Endothelial cell of umbilical vein (primary cell): Measurements from ENCODE around the gene AGPAT2. TPM values are rescaled to one million over a fixed set of nuclear protein-coding genes. Genes with fewer than 3 reads are reported as not detected.
A peak's percentile ranks its signal among the peaks of the same experiment; 100 is the strongest.

Experiments used
- BruUV-seq: library from RNA; stranded (reverse); fragments of 400-500 nt; replicated peaks from 2 replicates; lab custom pipeline; 2021; lab: Mats Ljungman, UMichigan
- CTCF ChIA-PET: fragments of 300-600, 350-600 bp; sonication (Branson Sonifier 250); formaldehyde crosslinking; loops from one replicate; lab custom pipeline; 2021; ENCODE audit warnings: antibody characterized with exemption, inconsistent platforms; lab: Charles Lee
- POLR2A ChIA-PET: fragments of 300-600, 350-600 bp; sonication (Branson Sonifier 250); formaldehyde crosslinking; loops from one replicate; lab custom pipeline; 2021; ENCODE audit warnings: antibody characterized with exemption, inconsistent platforms; lab: Charles Lee
- DNase-seq: peaks from one replicate; pipeline ENCODE4 v3.0.0-alpha.2; 2011; ENCODE audit warnings: low read depth, low spot score
- FAIRE-seq: peaks from 2 replicates; lab custom pipeline; 2011; peaks lifted over from hg19 to GRCh38; lab: Jason Lieb, UNC
- H2AFZ ChIP-seq: 2 replicates; pipeline ENCODE4 v1.6.0; 2012; ENCODE audit warnings: low read depth, low read length, control low read depth, inconsistent platforms
- H3K27ac ChIP-seq: 2 replicates; pipeline ENCODE4 v1.5.1; 2011; ENCODE audit warnings: low read depth, mild to moderate bottlenecking, control low read depth, low read length, moderate library complexity; ENCODE audit not compliant: insufficient read depth
- H3K27me3 ChIP-seq, 2 experiments: 2 replicates each; pipeline versions ENCODE4 v1.6.0 to v1.6.1; 2011; ENCODE audit warnings: low read length in 2 of 2, mixed read lengths in 1 of 2; ENCODE audit not compliant: control insufficient read depth in 2 of 2, insufficient read depth in 2 of 2
- H3K36me3 ChIP-seq, 2 experiments: 2 replicates in 1 of 2; 3 replicates in 1 of 2; pipeline ENCODE4 v1.5.1; 2011; ENCODE audit warnings: low read length in 2 of 2, mild to moderate bottlenecking in 1 of 2, moderate library complexity in 1 of 2; ENCODE audit not compliant: control insufficient read depth in 2 of 2, insufficient read depth in 2 of 2; ENCODE audit errors: extremely low read depth in 1 of 2
- H3K4me1 ChIP-seq: 3 replicates; pipeline ENCODE4 v1.5.1; 2011; ENCODE audit warnings: mild to moderate bottlenecking, low read length; ENCODE audit not compliant: control insufficient read depth, insufficient read depth; ENCODE audit errors: extremely low read depth
- H3K4me2 ChIP-seq: 2 replicates; pipeline ENCODE4 v1.6.1; 2011; ENCODE audit warnings: low read length, control low read depth, mixed read lengths; ENCODE audit not compliant: insufficient read depth
- H3K4me3 ChIP-seq, 3 experiments: fragments of 200-600 bp in 1 of 3; sonication (generic), shearing (Covaris generic) in 1 of 3; replicated peaks in 1 of 3; 2 replicates each; pipeline ENCODE4 v1.5.1; 2011 to 2016; ENCODE audit warnings: control low read depth in 3 of 3, low read length in 3 of 3, mild to moderate bottlenecking in 2 of 3, inconsistent platforms in 1 of 3, low read depth in 1 of 3, moderate library complexity in 1 of 3; ENCODE audit not compliant: insufficient read depth in 1 of 3
- H3K79me2 ChIP-seq: 2 replicates; pipeline ENCODE4 v1.6.0; 2012; ENCODE audit warnings: low read length, inconsistent platforms; ENCODE audit not compliant: control insufficient read depth, insufficient read depth
- H3K9ac ChIP-seq: replicated peaks from 2 replicates; pipeline ENCODE3; 2011; ENCODE audit warnings: low read length, control low read depth; ENCODE audit not compliant: insufficient read depth; ENCODE audit errors: extremely low read depth
- H3K9me1 ChIP-seq: replicated peaks from 3 replicates; pipeline ENCODE4 v1.6.0; 2011; ENCODE audit warnings: mild to moderate bottlenecking, low read length; ENCODE audit not compliant: control insufficient read depth, insufficient read depth; ENCODE audit errors: extremely low read depth
- H3K9me3 ChIP-seq: replicated peaks from 2 replicates; pipeline ENCODE4 v1.5.1; 2012; ENCODE audit warnings: low read length, inconsistent platforms; ENCODE audit not compliant: control insufficient read depth, insufficient read depth
- H4K20me1 ChIP-seq: replicated peaks from 2 replicates; pipeline ENCODE3; 2011; ENCODE audit warnings: mild to moderate bottlenecking, low read length; ENCODE audit not compliant: control insufficient read depth, insufficient read depth; ENCODE audit errors: extremely low read depth
- EZH2 ChIP-seq: IDR thresholded peaks from 2 replicates; pipeline ENCODE4 v1.6.1; 2012; ENCODE audit warnings: borderline replicate concordance, low read depth, mild to moderate bottlenecking, moderate library complexity, low read length, inconsistent platforms; ENCODE audit not compliant: severe bottlenecking
- MYC ChIP-seq: IDR thresholded peaks from one replicate; pipeline ENCODE4 v1.6.1; 2011; ENCODE audit warnings: mild to moderate bottlenecking, low read depth, low read length
- POLR2A ChIP-seq: IDR thresholded peaks from 2 replicates; pipeline ENCODE4 v1.6.1; 2012; ENCODE audit warnings: low read depth, mild to moderate bottlenecking, control low read depth, low read length
- POLR2AphosphoS5 ChIP-seq: IDR thresholded peaks from 2 replicates; pipeline ENCODE4 v1.6.1; 2012; ENCODE audit warnings: low read depth, mild to moderate bottlenecking, control low read depth, low read length, moderate library complexity; ENCODE audit not compliant: insufficient read depth
- dilution Hi-C: fragments of 300-500 bp; cut with MboI; formaldehyde crosslinking; loops from one replicate; pipeline ENCODE4 v1.15.0; 2019; ENCODE audit warnings: low sequenced_read_pairs; ENCODE audit not compliant: extremely low pct_ligation_motif_present
- intact Hi-C: fragments of 100-400 bp; cut with micrococcal nuclease; formaldehyde crosslinking; loops from one replicate; pipeline ENCODE4 v1.10.0; 2022
- polyA plus RNA-seq, 4 experiments: library from polyadenylated mRNA; depleted of rRNA in 3 of 4; stranded (reverse) in 3 of 4; unstranded in 1 of 4; fragments of >200 nt; gene quantifications; 2 replicates each; pipeline versions ENCODE4 v1.2.1 to v1.2.3, GENCODE V29; 2011 to 2012; ENCODE audit warnings: missing spikeins in 1 of 4
- total RNA-seq: library from RNA; stranded (reverse); gene quantifications from 2 replicates; pipeline ENCODE4 v1.2.3, GENCODE V29; 2021
- TF ChIP-seq, protein P1 (sequence below): IDR thresholded peaks from 2 replicates; pipeline ENCODE4 v1.6.1; 2011; ENCODE audit not compliant: insufficient read depth, insufficient read length

The AGPAT2 gene
- total and polyA plus RNA-seq, 2 donors (not counting 3 experiments of a cell fraction or from before 2014, with no cell fraction given) = 45.5 to 55.3 TPM

DNA sequence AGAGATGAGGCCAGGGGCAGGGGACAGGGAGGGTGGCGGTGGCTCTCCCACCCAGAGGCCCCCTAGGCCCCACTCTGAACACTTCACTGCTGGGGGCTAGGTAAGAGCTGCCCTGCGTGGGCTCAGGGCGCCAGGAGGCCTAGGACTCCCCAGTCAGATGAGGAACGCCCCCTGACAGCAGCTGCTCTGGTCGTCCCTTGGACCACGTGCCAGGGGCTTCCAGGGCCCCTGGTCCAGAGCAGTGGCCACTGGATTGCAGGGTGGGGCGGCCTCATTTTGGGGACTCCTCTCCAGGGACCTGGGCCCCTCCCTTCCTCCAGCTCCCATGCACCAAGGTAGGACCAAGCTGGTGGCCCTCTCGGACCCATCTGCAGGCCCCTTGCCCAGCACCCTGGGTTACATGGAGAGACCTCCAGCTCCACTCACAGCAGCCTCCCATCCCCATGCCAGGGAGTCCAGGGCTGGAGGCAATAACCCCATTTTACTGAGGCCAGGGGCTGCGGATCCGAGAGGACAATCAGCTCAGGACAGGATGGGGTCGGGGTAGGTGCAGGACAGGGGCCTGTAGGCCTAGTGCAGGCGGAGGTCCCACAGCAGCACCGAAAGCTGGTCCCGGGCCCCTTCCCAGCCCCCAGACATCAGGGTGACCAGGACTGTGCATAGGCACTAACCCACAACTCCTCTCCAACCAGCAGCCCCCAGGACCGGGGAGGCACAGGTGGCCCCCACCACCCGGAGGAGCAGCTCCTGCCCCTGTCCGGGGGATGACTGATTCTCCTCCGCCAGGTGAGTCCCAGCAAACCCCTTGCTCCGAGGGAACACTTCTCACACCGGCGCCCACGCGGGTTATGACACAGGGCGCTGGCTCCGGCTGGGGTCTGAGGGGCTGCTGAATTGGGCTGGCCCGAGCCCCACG lies 23.0 kb downstream of the AGPAT2 start:
- ChIA-PET CTCF (interaction anchor here (1.3 to 7.2 kb wide), 2 partner anchors 19 to 32 kb away, joined by 3 to 90 read pairs; no protein-coding TSS in a partner anchor), POLR2A (interaction anchor here (1.6 to 9.9 kb wide), 2 partner anchors 8 to 18 kb away, joined by 9 to 161 read pairs; no protein-coding TSS in a partner anchor)
- Histone ChIP-seq H3K4me1 (peaks cover 40% of the 10 kb centered on the region), H3K36me3 (peaks cover 29 to 44% of the 10 kb centered on the region in 2 experiments), H3K9me3 (no peaks in the 10 kb centered on the region), H3K9me1 (no peaks in the 10 kb centered on the region), H4K20me1 (no peaks in the 10 kb centered on the region), H3K4me2 (peak overlapping the region; percentile 48), H3K79me2 (peaks cover 76% of the 10 kb centered on the region), H3K4me3 (peak overlapping the region; percentile 83 to 93 (median 90)), H3K9ac (peak overlapping the region; percentile 99), H2AFZ (no peak overlapping the region), H3K27me3 (no peaks in the 10 kb centered on the region), H3K27ac (peak overlapping the region; percentile 85)
- no TSS peak for BruUV-seq
- DNase-seq = no peak
- no peak for FAIRE-seq
- TF ChIP-seq POLR2A = peak; percentile 82
- no peak for TF ChIP-seq MYC
- peak; percentile 62 for TF ChIP-seq POLR2AphosphoS5
- TF ChIP-seq EZH2 = no peak
- TF ChIP-seq, protein P1, sequence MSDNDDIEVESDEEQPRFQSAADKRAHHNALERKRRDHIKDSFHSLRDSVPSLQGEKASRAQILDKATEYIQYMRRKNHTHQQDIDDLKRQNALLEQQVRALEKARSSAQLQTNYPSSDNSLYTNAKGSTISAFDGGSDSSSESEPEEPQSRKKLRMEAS = peak; percentile 2
- dilution Hi-C loops (no loop called here), intact Hi-C loops (no loop called here)
